ENCODE results near the gene ACTG1.

Gene ACTG1

GRCh38 chr17:81510785-81511553 lies 1.6 kb downstream of the ACTG1 start:
- H3K4me3 ChIP-seq (ENCODE audit: low read depth, low read length): peak overlapping the region; percentile 95
- TF ChIP-seq CTCF (IDR thresholded peaks at IDR 0.05; ENCODE audit: control insufficient read depth, extremely low read depth, insufficient read depth): no peak
- no peak for DNase-seq (ENCODE audit: low read depth)

GRCh38 chr17:81509972-81510784 lies 2.4 kb downstream of the ACTG1 start:
- TF ChIP-seq CTCF (IDR thresholded peaks at IDR 0.05; ENCODE audit: control insufficient read depth, extremely low read depth, insufficient read depth): no peak
- H3K4me3 ChIP-seq (ENCODE audit: low read depth, low read length): peak overlapping the region; percentile 95
- no peak for DNase-seq (ENCODE audit: low read depth)

GRCh38 chr17:81509207-81509971 lies 3.2 kb downstream of the ACTG1 start:
- no peak for TF ChIP-seq CTCF (IDR thresholded peaks at IDR 0.05; ENCODE audit: control insufficient read depth, extremely low read depth, insufficient read depth)
- H3K4me3 ChIP-seq (ENCODE audit: low read depth, low read length): no peak overlapping the region
- no peak for DNase-seq (ENCODE audit: low read depth)

GRCh38 chr17:81508639-81509206 lies 3.9 kb downstream of the ACTG1 start:
- no peak for TF ChIP-seq CTCF (IDR thresholded peaks at IDR 0.05; ENCODE audit: control insufficient read depth, extremely low read depth, insufficient read depth)
- DNase-seq (ENCODE audit: low read depth): peak; percentile 61

GRCh38 chr17:81503619-81504018 lies 9.0 kb downstream of the ACTG1 start:
- no peak overlapping the region for H3K4me3 ChIP-seq (ENCODE audit: low read depth, low read length)
- DNase-seq (ENCODE audit: low read depth): no peak
- no peak for TF ChIP-seq CTCF (IDR thresholded peaks at IDR 0.05; ENCODE audit: control insufficient read depth, extremely low read depth, insufficient read depth)

More at GRCh38 chr17:81508639-81509206, 3.9 kb downstream of the ACTG1 start:
- no peak overlapping the region for H3K4me3 ChIP-seq (ENCODE audit: low read depth, low read length)

GRCh38 chr17:81502471-81503017 lies 10.1 kb downstream of the ACTG1 start:
- no peak for TF ChIP-seq CTCF (IDR thresholded peaks at IDR 0.05; ENCODE audit: control insufficient read depth, extremely low read depth, insufficient read depth)
- no peak for DNase-seq (ENCODE audit: low read depth)

More at GRCh38 chr17:81502471-81503017, 10.1 kb downstream of the ACTG1 start:
- H3K4me3 ChIP-seq (ENCODE audit: low read depth, low read length): no peak overlapping the region
